B cell (primary cell): ENCODE measurements around the gene TFF1.

Experiments
- EZH2 ChIP-seq: IDR thresholded peaks from 2 replicates; pipeline ENCODE4 v1.6.1; 2012; ENCODE audit warnings: borderline replicate concordance, low read depth, mild to moderate bottlenecking, moderate library complexity, low read length; ENCODE audit not compliant: insufficient read depth, poor library complexity, severe bottlenecking
- TF ChIP-seq, protein P1 (sequence below): fragments of 200-600 bp; IDR thresholded peaks from one replicate; pipeline ENCODE4 v1.8.0; 2022; ENCODE audit warnings: antibody characterized with exemption, mild to moderate bottlenecking

DNA sequence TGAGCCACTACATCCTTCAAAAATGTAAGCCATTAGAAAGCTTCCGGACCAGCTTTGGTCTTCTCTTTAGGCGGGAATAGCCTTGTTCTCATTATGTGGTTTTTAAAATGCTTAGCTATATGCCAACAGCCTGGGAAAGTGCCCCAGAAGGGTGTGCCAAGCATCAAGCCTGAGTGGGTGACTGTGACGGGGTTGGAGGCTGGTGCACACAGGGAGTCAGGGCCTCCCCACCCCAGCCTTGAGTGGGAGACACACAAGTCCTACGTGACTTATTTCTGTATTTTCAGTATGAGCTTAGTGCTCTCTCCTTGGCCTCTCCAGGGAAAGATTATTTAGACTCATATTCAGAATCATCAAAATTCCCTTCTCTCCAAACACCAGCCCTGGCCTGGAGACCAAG lies 47.2 kb upstream of the TFF1 start:
- TF ChIP-seq, protein P1, sequence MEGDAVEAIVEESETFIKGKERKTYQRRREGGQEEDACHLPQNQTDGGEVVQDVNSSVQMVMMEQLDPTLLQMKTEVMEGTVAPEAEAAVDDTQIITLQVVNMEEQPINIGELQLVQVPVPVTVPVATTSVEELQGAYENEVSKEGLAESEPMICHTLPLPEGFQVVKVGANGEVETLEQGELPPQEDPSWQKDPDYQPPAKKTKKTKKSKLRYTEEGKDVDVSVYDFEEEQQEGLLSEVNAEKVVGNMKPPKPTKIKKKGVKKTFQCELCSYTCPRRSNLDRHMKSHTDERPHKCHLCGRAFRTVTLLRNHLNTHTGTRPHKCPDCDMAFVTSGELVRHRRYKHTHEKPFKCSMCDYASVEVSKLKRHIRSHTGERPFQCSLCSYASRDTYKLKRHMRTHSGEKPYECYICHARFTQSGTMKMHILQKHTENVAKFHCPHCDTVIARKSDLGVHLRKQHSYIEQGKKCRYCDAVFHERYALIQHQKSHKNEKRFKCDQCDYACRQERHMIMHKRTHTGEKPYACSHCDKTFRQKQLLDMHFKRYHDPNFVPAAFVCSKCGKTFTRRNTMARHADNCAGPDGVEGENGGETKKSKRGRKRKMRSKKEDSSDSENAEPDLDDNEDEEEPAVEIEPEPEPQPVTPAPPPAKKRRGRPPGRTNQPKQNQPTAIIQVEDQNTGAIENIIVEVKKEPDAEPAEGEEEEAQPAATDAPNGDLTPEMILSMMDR = no peak
- TF ChIP-seq EZH2 = no peak
